Measurements from ENCODE around the gene SDK2.

DNA sequence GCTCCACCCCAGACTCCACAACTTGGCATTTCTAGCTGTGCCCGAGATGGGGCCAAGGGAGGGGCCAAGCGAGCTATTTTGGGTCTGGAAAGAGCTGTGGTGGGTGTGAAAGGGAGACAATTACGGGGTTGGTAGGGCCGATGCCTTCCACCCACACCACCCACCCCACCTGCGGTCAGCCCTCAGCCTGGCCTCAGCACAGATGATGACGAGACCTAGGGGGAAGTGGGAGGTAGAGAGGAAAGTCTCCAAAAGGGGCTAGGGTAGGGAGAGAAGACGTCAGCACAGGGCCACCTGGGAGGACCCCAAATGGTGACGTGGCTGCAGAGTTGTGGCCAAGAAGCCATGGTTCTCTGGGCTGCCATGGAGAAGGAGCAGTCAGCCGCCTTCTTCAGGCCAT, 83.1 kb downstream of the SDK2 start:
- no peak for TF ChIP-seq CTCF (IDR thresholded peaks at IDR 0.05; ENCODE audit: low read length)
- no peak for TF ChIP-seq EZH2phosphoT487 (IDR thresholded peaks at IDR 0.05; ENCODE audit: low read length)
- TF ChIP-seq EZH2 (optimal IDR thresholded peaks at IDR 0.05; ENCODE audit: low read depth, low read length): no peak

All from MM.1S (cell line).